Brain microvascular endothelial cell (primary cell): ENCODE measurements around the gene CCL27.

Experiments
- DNase-seq: peaks from one replicate; pipeline ENCODE4 v3.0.0-alpha.2; 2020
- H3K27ac ChIP-seq: fragments of 250-450 bp; sonication (Bioruptor Pico); 2 replicates; pipeline ENCODE4 v1.5.1; 2020; ENCODE audit warnings: mild to moderate bottlenecking, moderate library complexity
- H3K27me3 ChIP-seq: fragments of 250-450 bp; sonication (Bioruptor Pico); replicated peaks from 2 replicates; pipeline ENCODE4 v1.5.1; 2020; ENCODE audit warnings: mild to moderate bottlenecking
- H3K36me3 ChIP-seq: fragments of 250-450 bp; sonication (Bioruptor Pico); replicated peaks from 2 replicates; pipeline ENCODE4 v1.5.1; 2020; ENCODE audit warnings: mild to moderate bottlenecking
- H3K4me3 ChIP-seq: 2 replicates; pipeline ENCODE4 v1.5.1; 2011; ENCODE audit warnings: low read depth, mild to moderate bottlenecking, control low read depth, low read length, moderate library complexity
- in situ Hi-C: cut with HindIII; loops from 2 replicates; pipeline ENCODE4 v1.10.0; 2017; ENCODE audit warnings: low sequenced_read_pairs, low pct_ligation_motif_present
- TF ChIP-seq, protein P1 (sequence below): IDR thresholded peaks from 2 replicates; pipeline ENCODE4 v1.5.1; 2011; ENCODE audit warnings: low read depth, mild to moderate bottlenecking, moderate library complexity, low read length, control low read depth, inconsistent platforms; ENCODE audit errors: missing control alignments

Gene CCL27

DNA sequence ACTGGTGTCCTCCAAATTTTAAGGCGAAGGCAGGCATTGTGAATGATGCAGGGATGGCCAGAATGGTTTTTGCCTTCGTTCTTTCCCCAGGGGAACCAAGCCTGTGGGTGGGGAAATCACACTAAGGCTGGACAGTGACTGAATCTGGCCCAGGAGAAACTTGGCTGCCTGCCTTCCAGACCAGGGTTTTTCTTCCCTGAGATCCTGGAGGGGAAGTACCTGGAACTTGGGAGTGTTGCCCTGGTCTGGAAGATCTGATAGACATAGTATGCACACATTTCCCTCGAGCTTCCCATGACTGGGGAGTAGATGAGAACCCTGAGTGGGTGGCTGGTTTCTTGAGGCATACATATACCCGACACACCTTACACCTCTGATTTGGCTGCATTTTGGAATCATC lies 11.1 kb downstream of the CCL27 start:
- in situ Hi-C loops, result no loop called here
- H3K4me3 ChIP-seq, result no peak overlapping the region
- H3K27ac ChIP-seq, result no peak overlapping the region
- TF ChIP-seq, protein P1, sequence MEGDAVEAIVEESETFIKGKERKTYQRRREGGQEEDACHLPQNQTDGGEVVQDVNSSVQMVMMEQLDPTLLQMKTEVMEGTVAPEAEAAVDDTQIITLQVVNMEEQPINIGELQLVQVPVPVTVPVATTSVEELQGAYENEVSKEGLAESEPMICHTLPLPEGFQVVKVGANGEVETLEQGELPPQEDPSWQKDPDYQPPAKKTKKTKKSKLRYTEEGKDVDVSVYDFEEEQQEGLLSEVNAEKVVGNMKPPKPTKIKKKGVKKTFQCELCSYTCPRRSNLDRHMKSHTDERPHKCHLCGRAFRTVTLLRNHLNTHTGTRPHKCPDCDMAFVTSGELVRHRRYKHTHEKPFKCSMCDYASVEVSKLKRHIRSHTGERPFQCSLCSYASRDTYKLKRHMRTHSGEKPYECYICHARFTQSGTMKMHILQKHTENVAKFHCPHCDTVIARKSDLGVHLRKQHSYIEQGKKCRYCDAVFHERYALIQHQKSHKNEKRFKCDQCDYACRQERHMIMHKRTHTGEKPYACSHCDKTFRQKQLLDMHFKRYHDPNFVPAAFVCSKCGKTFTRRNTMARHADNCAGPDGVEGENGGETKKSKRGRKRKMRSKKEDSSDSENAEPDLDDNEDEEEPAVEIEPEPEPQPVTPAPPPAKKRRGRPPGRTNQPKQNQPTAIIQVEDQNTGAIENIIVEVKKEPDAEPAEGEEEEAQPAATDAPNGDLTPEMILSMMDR, result no peak
- DNase-seq, result peak; percentile 28
- no peaks in the 10 kb centered on the region for H3K27me3 ChIP-seq
- H3K36me3 ChIP-seq, result peaks cover 10% of the 10 kb centered on the region

DNA sequence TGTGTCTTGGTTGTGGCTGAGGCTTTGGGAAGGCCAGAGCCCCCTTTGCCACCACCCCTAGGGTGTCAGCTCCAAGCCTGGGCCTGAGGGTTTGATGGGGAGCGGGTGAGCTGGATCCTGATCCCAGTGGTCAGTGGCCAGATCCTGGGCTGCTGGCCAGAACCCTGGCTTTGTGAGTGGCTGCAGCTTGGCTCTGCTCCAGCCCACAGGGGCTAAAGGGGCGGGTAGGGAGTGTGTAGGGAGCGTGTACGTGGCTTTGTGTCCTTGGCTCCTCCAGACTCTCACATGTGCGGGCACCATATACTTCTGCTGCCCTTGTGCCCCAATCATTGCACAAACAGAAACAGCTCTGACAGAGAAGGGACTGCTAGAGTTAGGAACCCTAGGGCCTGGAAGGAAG lies 11.6 kb downstream of the CCL27 start:
- Histone ChIP-seq H3K27ac (no peak overlapping the region), H3K36me3 (peaks cover 10% of the 10 kb centered on the region), H3K4me3 (no peak overlapping the region), H3K27me3 (no peaks in the 10 kb centered on the region)
- no peak for DNase-seq
- TF ChIP-seq, protein P1, result no peak
- in situ Hi-C loops, result no loop called here

DNA sequence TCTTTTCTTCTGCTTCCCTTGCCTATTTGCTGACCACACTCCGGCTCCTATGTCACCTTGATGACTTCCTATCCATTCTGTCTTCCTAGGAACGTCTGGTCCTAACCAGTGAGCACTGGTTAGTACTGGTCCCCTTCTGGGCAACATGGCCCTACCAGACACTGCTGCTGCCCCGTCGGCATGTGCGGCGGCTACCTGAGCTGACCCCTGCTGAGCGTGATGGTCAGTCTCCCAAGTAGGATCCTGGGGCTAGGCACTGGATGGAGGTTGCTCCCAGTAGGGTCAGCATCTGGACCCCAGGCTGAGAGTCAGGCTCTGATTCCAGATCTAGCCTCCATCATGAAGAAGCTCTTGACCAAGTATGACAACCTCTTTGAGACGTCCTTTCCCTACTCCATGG lies 13.8 kb downstream of the CCL27 start:
- Histone ChIP-seq H3K4me3 (no peak overlapping the region), H3K36me3 (peaks cover 10% of the 10 kb centered on the region), H3K27me3 (no peaks in the 10 kb centered on the region), H3K27ac (no peak overlapping the region)
- TF ChIP-seq, protein P1, result no peak
- no peak for DNase-seq
- in situ Hi-C loops, result no loop called here

DNA sequence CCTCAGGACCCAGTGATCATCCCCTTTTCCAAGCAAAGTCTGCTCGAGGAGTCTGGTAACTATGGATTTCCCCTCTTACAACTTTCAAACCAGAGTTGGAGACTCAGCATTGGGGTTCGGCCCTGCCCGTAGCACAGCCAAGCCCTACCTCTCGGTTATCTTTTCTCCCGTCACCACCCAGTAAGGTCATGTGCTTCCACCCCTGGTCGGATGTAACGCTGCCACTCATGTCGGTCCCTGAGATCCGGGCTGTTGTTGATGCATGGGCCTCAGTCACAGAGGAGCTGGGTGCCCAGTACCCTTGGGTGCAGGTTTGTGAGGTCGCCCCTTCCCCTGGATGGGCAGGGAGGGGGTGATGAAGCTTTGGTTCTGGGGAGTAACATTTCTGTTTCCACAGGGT lies 14.8 kb downstream of the CCL27 start:
- Histone ChIP-seq H3K4me3 (peak overlapping the region; percentile 67), H3K36me3 (peaks cover 10% of the 10 kb centered on the region), H3K27me3 (no peaks in the 10 kb centered on the region), H3K27ac (no peak overlapping the region)
- in situ Hi-C loops, result no loop called here
- TF ChIP-seq, protein P1, result no peak
- no peak for DNase-seq

DNA sequence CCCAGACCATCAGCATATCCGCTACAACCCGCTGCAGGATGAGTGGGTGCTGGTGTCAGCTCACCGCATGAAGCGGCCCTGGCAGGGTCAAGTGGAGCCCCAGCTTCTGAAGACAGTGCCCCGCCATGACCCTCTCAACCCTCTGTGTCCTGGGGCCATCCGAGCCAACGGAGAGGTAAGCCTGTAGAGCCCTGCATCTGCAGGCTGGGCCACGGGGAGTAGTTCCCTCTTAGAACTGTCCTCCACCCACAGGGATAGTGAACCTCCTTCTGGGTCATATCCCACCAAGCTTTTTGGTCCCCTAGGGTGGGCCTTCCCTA lies 15.4 kb downstream of the CCL27 start:
- Histone ChIP-seq H3K36me3 (peaks cover 10% of the 10 kb centered on the region), H3K27ac (no peak overlapping the region), H3K4me3 (peak overlapping the region; percentile 67), H3K27me3 (no peaks in the 10 kb centered on the region)
- TF ChIP-seq, protein P1, result no peak
- DNase-seq, result no peak
- in situ Hi-C loops, result no loop called here

DNA sequence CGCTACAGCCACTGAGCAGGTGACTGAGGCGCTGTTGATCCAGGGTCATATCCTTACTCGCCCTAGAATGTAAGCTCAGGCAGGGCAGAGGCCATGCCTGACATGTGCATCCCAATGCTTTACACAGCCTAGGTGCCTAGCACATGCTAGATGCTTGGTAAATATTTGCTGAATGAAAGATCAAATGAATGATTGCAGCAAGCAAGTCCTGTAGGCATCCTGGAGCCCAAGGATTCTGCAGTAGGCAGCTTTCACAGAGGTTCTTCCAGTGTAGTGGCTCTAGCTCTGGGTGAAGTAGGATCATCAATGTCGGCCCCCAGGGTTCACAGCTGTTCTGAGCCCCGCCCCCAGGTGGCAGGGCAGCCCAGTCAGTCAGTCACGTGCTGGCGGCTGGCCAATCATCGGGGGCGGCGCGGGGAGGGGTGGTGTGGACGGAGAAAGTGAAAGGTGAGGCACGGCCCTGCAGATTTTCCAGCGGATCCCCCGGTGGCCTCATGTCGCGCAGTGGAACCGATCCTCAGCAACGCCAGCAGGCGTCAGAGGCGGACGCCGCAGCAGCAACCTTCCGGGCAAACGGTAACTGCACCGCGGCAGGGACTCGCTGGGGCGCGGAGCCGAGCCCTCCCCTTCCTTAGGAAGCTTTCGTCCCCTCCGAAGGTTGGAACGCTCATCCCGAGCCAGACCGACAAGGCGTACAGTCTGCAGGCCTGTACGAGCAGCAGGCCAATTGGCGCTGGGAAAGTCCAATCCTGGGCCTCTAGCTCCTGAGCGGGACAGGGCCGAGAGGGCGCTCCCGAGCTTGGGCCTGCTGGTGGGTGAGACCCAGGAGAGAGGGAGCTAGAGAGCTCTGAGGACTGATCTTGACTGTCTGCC lies 16.0 kb downstream of the CCL27 start, which contains the start of gene GALT:
GALT (plus strand) TSS at position 465 of the 873 bp plus-strand sequence; CDS start at position 495, 30 bp downstream.
- Histone ChIP-seq H3K4me3 (peak within 1 kb of the TSS; percentile 67), H3K36me3 (peaks cover 10% of the 10 kb centered on the region), H3K27me3 (no peaks in the 10 kb centered on the region), H3K27ac (peak within 1 kb of the TSS; percentile 43)
- in situ Hi-C loops, result no loop called here
- DNase-seq, result peak; percentile 76
- TF ChIP-seq, protein P1, result peak; percentile 68
